ENCODE results near the gene PAFAH2.

- TF ChIP-seq CTCF (conservative IDR thresholded peaks at IDR 0.05; ENCODE audit: low read depth, low read length) (no peak), EZH2 (IDR thresholded peaks at IDR 0.05; ENCODE audit: borderline replicate concordance, low read depth, low read length, poor library complexity, severe bottlenecking) (no peak)
Measured at GRCh38 chr1:26047278-26047874, 49.5 kb upstream of the PAFAH2 start.

Measured in A673 (cell line).